HepG2 (cell line): ENCODE data around the gene SYT17. TPM values are rescaled to one million over a fixed set of nuclear protein-coding genes. Genes with fewer than 3 reads are reported as not detected.

Experiments used
- CSRNP2 ChIP-seq: sonication (generic); formaldehyde crosslinking; conservative IDR thresholded peaks from 2 replicates; pipeline ENCODE4 v1.8.0; 2022; ENCODE audit warnings: low read depth, missing genetic modification reagents
- ELF1 ChIP-seq: sonication (generic); formaldehyde crosslinking; IDR thresholded peaks from 2 replicates; pipeline ENCODE4 v1.4.0; 2020; ENCODE audit warnings: missing genetic modification reagents
- FOXK2 ChIP-seq: fragments of 450-650 bp; IDR thresholded peaks from 2 replicates; pipeline ENCODE4 v1.6.1; 2016
- JUND ChIP-seq: sonication (generic); formaldehyde crosslinking; IDR thresholded peaks from 2 replicates; pipeline ENCODE4 v1.8.0; 2022; ENCODE audit warnings: mild to moderate bottlenecking, missing genetic modification reagents
- KDM2A ChIP-seq: sonication (generic); formaldehyde crosslinking; IDR thresholded peaks from 2 replicates; pipeline ENCODE4 v1.4.0; 2020; ENCODE audit warnings: low read depth, missing genetic modification reagents, borderline replicate concordance
- KIAA2018 ChIP-seq: sonication (generic); formaldehyde crosslinking; IDR thresholded peaks from 2 replicates; pipeline ENCODE4 v1.5.0; 2020; ENCODE audit warnings: mild to moderate bottlenecking, missing genetic modification reagents, borderline replicate concordance
- NR2F2 ChIP-seq: IDR thresholded peaks from 2 replicates; pipeline ENCODE4 v1.6.1; 2012; ENCODE audit warnings: low read depth, inconsistent platforms, borderline replicate concordance
- PAWR ChIP-seq: sonication (generic); formaldehyde crosslinking; IDR thresholded peaks from 2 replicates; pipeline ENCODE4 v1.4.0; 2020; ENCODE audit warnings: missing genetic modification reagents, mild to moderate bottlenecking, borderline replicate concordance
- PLRG1 ChIP-seq: fragments of 450-650 bp; conservative IDR thresholded peaks from 2 replicates; pipeline ENCODE4 v1.6.1; 2016
- RNF219 ChIP-seq: sonication (generic); formaldehyde crosslinking; IDR thresholded peaks from 2 replicates; pipeline ENCODE4 v1.5.0; 2020; ENCODE audit warnings: mild to moderate bottlenecking, missing genetic modification reagents
- TEAD3 ChIP-seq: optimal IDR thresholded peaks from 2 replicates; pipeline ENCODE3; 2016; ENCODE audit warnings: borderline replicate concordance
- ZBTB38 ChIP-seq: sonication (generic); formaldehyde crosslinking; IDR thresholded peaks from 2 replicates; pipeline ENCODE4 v1.5.1; 2020; ENCODE audit warnings: mild to moderate bottlenecking, missing genetic modification reagents
- ZNF160 ChIP-seq: sonication (generic); formaldehyde crosslinking; IDR thresholded peaks from 2 replicates; pipeline ENCODE4 v1.8.0; 2022; ENCODE audit warnings: mild to moderate bottlenecking, inconsistent platforms, missing genetic modification reagents
- ZNF564 ChIP-seq: sonication (generic); formaldehyde crosslinking; IDR thresholded peaks from 2 replicates; pipeline ENCODE4 v1.8.1; 2023; ENCODE audit warnings: mild to moderate bottlenecking, missing genetic modification reagents
- ZNF7 ChIP-seq: IDR thresholded peaks from 2 replicates; pipeline ENCODE4 v1.6.1; 2016; ENCODE audit warnings: missing biosample characterization, missing genetic modification reagents
- ZNF703 ChIP-seq: sonication (generic); formaldehyde crosslinking; IDR thresholded peaks from 2 replicates; pipeline ENCODE4 v1.5.1; 2020; ENCODE audit warnings: missing genetic modification reagents, mild to moderate bottlenecking, moderate library complexity, borderline replicate concordance
- ZNF772 ChIP-seq: sonication (generic); formaldehyde crosslinking; IDR thresholded peaks from 2 replicates; pipeline ENCODE4 v1.5.0; 2020; ENCODE audit warnings: mild to moderate bottlenecking, missing genetic modification reagents
- polyA plus RNA-seq, 8 experiments: library from polyadenylated mRNA; depleted of rRNA in 3 of 8; stranded (reverse) in 7 of 8; unstranded in 1 of 8; fragments of >200 nt; fragmentation: Illumina TruSeq in 4 of 8; extraction: Trizol in 4 of 8; gene quantifications; 2 replicates each; pipeline versions ENCODE4 v1.2.1 to v1.2.3, GENCODE V29; 2011 to 2016; ENCODE audit warnings: low read depth in 4 of 8, missing spikeins in 1 of 8, mixed read lengths in 1 of 8; ENCODE audit not compliant: insufficient read depth in 1 of 8
- total RNA-seq, 5 experiments: library from RNA; depleted of rRNA; stranded (reverse); fragments of >200 nt; fragmentation: Illumina TruSeq; extraction: Trizol; gene quantifications; 2 replicates each; pipeline ENCODE4 v1.2.3, GENCODE V29; 2016; ENCODE audit warnings: low read depth in 1 of 5

Gene SYT17
- total and polyA plus RNA-seq, 2 of the 13 experiments (the other 11 are each of a cell fraction or from before 2014, with no cell fraction given) = 0.44 TPM; not detected in 1

GRCh38 chr16:19130852-19131824 lies 36.9 kb upstream of the SYT17 start (continued):
- TF ChIP-seq KIAA2018 (no peak), PLRG1 (no peak), ZNF564 (CRISPR knock-in tag) (no peak), ZNF160 (CRISPR knock-in tag) (no peak), KDM2A (CRISPR knock-in tag) (no peak), ZNF7 (peak; percentile 59; the same call in 1 of the 2 replicates), NR2F2 (no peak), CSRNP2 (CRISPR knock-in tag) (no peak), ELF1 (no peak), TEAD3 (CRISPR knock-in tag) (no peak), RNF219 (CRISPR knock-in tag) (no peak), FOXK2 (no peak), PAWR (CRISPR knock-in tag) (no peak), JUND (CRISPR knock-in tag) (no peak), ZBTB38 (CRISPR knock-in tag) (no peak), ZNF703 (CRISPR knock-in tag) (no peak), ZNF772 (CRISPR knock-in tag) (no peak)
